ENCODE data around the gene GPD1. TPM values are rescaled to one million over a fixed set of nuclear protein-coding genes. Genes with fewer than 3 reads are reported as not detected.

Gene GPD1
- total RNA-seq, 1 donor from 2014 or later: 2.0 TPM

- H3K27me3 Mint-ChIP-seq: peaks cover 7% of the 10 kb centered on the region
- no peak overlapping the region for H3K4me3 Mint-ChIP-seq (ENCODE audit: low read depth)
- H3K27ac Mint-ChIP-seq: no peak overlapping the region
- H3K36me3 Mint-ChIP-seq (ENCODE audit: insufficient read depth): peaks cover 1% of the 10 kb centered on the region
- H3K9me3 Mint-ChIP-seq (ENCODE audit: low read depth): no peaks in the 10 kb centered on the region
- TF ChIP-seq CTCF (IDR thresholded peaks at IDR 0.05; ENCODE audit: unreplicated experiment): no peak
- DNase-seq (ENCODE audit: low spot score, unreplicated experiment): no peak
- peaks cover 24% of the 10 kb centered on the region for H3K4me1 Mint-ChIP-seq (ENCODE audit: low read depth)
These were observed 2.2 kb downstream of the GPD1 start for GRCh38 chr12:50105913-50106450.

GRCh38 chr12:50106907-50107306 is 3.1 kb downstream of the GPD1 start:
- H3K9me3 Mint-ChIP-seq (ENCODE audit: low read depth): no peaks in the 10 kb centered on the region
- peaks cover 25% of the 10 kb centered on the region for H3K4me1 Mint-ChIP-seq (ENCODE audit: low read depth)
- TF ChIP-seq CTCF (IDR thresholded peaks at IDR 0.05; ENCODE audit: unreplicated experiment): no peak
- no peaks in the 10 kb centered on the region for H3K36me3 Mint-ChIP-seq (ENCODE audit: insufficient read depth)
- no peak overlapping the region for H3K27ac Mint-ChIP-seq
- DNase-seq (ENCODE audit: low spot score, unreplicated experiment): no peak
- H3K27me3 Mint-ChIP-seq: peaks cover 7% of the 10 kb centered on the region
- H3K4me3 Mint-ChIP-seq (ENCODE audit: low read depth): no peak overlapping the region

GRCh38 chr12:50107416-50108268 is 3.8 kb downstream of the GPD1 start:
- Mint-ChIP-seq H3K9me3 (ENCODE audit: low read depth) (no peaks in the 10 kb centered on the region), H3K27me3 (peaks cover 7% of the 10 kb centered on the region), H3K27ac (no peak overlapping the region), H3K4me3 (ENCODE audit: low read depth) (no peak overlapping the region), H3K4me1 (ENCODE audit: low read depth) (peaks cover 28% of the 10 kb centered on the region), H3K36me3 (ENCODE audit: insufficient read depth) (no peaks in the 10 kb centered on the region)
- TF ChIP-seq CTCF (IDR thresholded peaks at IDR 0.05; ENCODE audit: unreplicated experiment): no peak
- no peak for DNase-seq (ENCODE audit: low spot score, unreplicated experiment)

- Mint-ChIP-seq H3K36me3 (ENCODE audit: insufficient read depth) (no peaks in the 10 kb centered on the region), H3K4me3 (ENCODE audit: low read depth) (no peak overlapping the region), H3K27me3 (peaks cover 5% of the 10 kb centered on the region), H3K4me1 (ENCODE audit: low read depth) (peaks cover 19% of the 10 kb centered on the region), H3K9me3 (ENCODE audit: low read depth) (no peaks in the 10 kb centered on the region), H3K27ac (no peak overlapping the region)
- no peak for DNase-seq (ENCODE audit: low spot score, unreplicated experiment)
- TF ChIP-seq CTCF (IDR thresholded peaks at IDR 0.05; ENCODE audit: unreplicated experiment): no peak
These were observed 5.5 kb downstream of the GPD1 start for GRCh38 chr12:50109319-50109718.

- no peak for DNase-seq (ENCODE audit: low spot score, unreplicated experiment)
- Mint-ChIP-seq H3K27me3 (peaks cover 5% of the 10 kb centered on the region), H3K4me3 (ENCODE audit: low read depth) (no peak overlapping the region), H3K27ac (peak overlapping the region; percentile 82), H3K36me3 (ENCODE audit: insufficient read depth) (no peaks in the 10 kb centered on the region), H3K4me1 (ENCODE audit: low read depth) (peaks cover 16% of the 10 kb centered on the region), H3K9me3 (ENCODE audit: low read depth) (no peaks in the 10 kb centered on the region)
- TF ChIP-seq CTCF (IDR thresholded peaks at IDR 0.05; ENCODE audit: unreplicated experiment): no peak
These were observed 6.4 kb downstream of the GPD1 start for GRCh38 chr12:50110127-50110761.
